Ascending aorta (tissue), 2 donors: Measurements from ENCODE around the gene PPP1R1C. TPM values are rescaled to one million over a fixed set of nuclear protein-coding genes. Genes with fewer than 3 reads are reported as not detected.

Source experiments
- DNase-seq, 2 donors: peaks; one replicate each; pipeline ENCODE4 v3.0.0-alpha.2; 2019; ENCODE audit warnings: low spot score in 2 of 2
- H3K27ac ChIP-seq, 2 donors: fragments of 200-600 bp; sonication (generic); one replicate each; pipeline ENCODE4 v1.5.1; 2016 to 2017; ENCODE audit warnings: mild to moderate bottlenecking in 1 of 2
- H3K27me3 ChIP-seq: fragments of 200-600 bp; sonication (generic); one replicate; pipeline ENCODE4 v1.5.1; 2017
- H3K36me3 ChIP-seq, 2 donors: fragments of 200-600 bp; sonication (generic); one replicate each; pipeline ENCODE4 v1.5.1; 2016
- H3K4me1 ChIP-seq, 2 donors: fragments of 200-600 bp; sonication (generic); one replicate each; pipeline ENCODE4 v1.5.1; 2016 to 2017; ENCODE audit warnings: mild to moderate bottlenecking in 1 of 2
- H3K4me3 ChIP-seq, 2 donors: fragments of 200-600 bp; sonication (generic); one replicate each; pipeline ENCODE4 v1.5.1; 2016 to 2017; ENCODE audit warnings: mild to moderate bottlenecking in 1 of 2
- H3K9me3 ChIP-seq, 2 donors: fragments of 200-600 bp; sonication (generic); one replicate each; pipeline ENCODE4 v1.5.1; 2016
- CTCF ChIP-seq, 3 experiments: fragments of 200-600 bp in 2 of 3; fragments of 450-650 bp in 1 of 3; sonication (generic) in 2 of 3; IDR thresholded peaks; one replicate each; pipeline ENCODE4 v1.5.1; 2016 to 2019; ENCODE audit warnings: antibody characterized with exemption in 3 of 3, mild to moderate bottlenecking in 1 of 3, moderate library complexity in 1 of 3
- intact Hi-C: fragments of 100-400 bp; cut with DNase I; formaldehyde crosslinking; loops from one replicate; pipeline ENCODE4 v1.15.1; 2023
- total RNA-seq: library from RNA; depleted of rRNA; stranded (reverse); fragments of >200 nt; gene quantifications from one replicate; pipeline ENCODE4 v1.1.0, GENCODE V29; 2016

PPP1R1C gene
- total RNA-seq, 1 donor from 2014 or later: not detected

DNA sequence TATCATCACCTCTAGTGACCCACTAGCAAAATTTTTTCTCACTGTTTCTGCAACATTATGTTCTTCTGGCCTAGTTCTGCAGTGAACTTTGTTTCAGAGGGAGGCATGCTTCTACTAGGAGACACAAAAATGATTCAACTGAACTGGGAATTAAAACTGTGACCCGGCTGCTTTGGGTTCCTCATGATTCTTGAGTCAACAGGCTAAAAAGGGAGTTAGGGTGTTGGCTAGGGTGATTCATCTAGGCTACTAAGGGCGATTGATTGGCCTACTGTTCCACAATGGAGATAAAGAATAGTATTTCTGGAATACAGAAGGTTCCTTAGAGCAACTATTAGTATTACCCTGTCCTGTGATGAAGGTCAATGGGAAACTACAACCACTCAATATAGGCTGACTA, 179.5 kb downstream of the PPP1R1C start:
- TF ChIP-seq CTCF (IDR thresholded peaks at IDR 0.05): no peak
- Histone ChIP-seq H3K4me1 (peaks cover 0 to 3% of the 10 kb centered on the region in 2 donors), H3K27ac (peak overlapping the region in 1 of 2 donors; percentile 18), H3K36me3 (no peaks in the 10 kb centered on the region), H3K4me3 (no peak overlapping the region), H3K9me3 (no peaks in the 10 kb centered on the region), H3K27me3 (no peaks in the 10 kb centered on the region)
- intact Hi-C loops: no loop called here
- no peak for DNase-seq

DNA sequence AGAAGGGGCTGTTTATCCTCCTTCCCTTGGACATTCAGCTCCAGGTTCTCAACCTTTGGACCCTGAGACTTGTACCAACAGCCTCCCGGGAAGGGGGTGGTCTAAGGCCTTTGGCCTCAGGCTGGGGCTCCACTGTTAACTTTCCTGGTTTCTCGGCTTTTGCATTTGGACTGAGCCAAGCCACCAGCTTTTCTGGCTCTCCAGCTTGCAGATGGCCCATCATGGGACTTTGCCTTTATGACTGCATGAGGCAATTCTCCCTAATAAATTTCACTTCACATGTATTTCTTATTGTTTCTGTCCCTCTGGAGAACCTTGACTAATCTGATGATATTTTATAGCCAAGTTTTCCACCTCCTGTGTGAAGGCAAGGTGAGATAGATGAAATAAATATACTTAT, 180.8 kb downstream of the PPP1R1C start:
- no peaks in the 10 kb centered on the region for H3K27me3 ChIP-seq
- peaks cover 0 to 3% of the 10 kb centered on the region in 2 donors for H3K4me1 ChIP-seq
- H3K9me3 ChIP-seq: no peaks in the 10 kb centered on the region
- DNase-seq: no peak
- intact Hi-C loops: no loop called here
- H3K36me3 ChIP-seq: no peaks in the 10 kb centered on the region
- H3K4me3 ChIP-seq: no peak overlapping the region
- no peak for TF ChIP-seq CTCF (IDR thresholded peaks at IDR 0.05)
- no peak overlapping the region for H3K27ac ChIP-seq

- Histone ChIP-seq H3K4me1 (peaks cover 0 to 3% of the 10 kb centered on the region in 2 donors), H3K27ac (no peak overlapping the region), H3K36me3 (no peaks in the 10 kb centered on the region), H3K4me3 (no peak overlapping the region), H3K9me3 (no peaks in the 10 kb centered on the region), H3K27me3 (no peaks in the 10 kb centered on the region)
- intact Hi-C loops: no loop called here
- no peak for DNase-seq
- no peak for TF ChIP-seq CTCF (IDR thresholded peaks at IDR 0.05)
These were observed 181.2 kb downstream of the PPP1R1C start for GRCh38 chr2:182166841-182167240.

Other genes starting within 250 kb of the PPP1R1C start
- gene ITPRID2, start 94.1 kb upstream of the PPP1R1C start, total RNA-seq: 50.9 TPM